K562 (cell line): Measurements from ENCODE around the gene C16orf92. TPM values are rescaled to one million over a fixed set of nuclear protein-coding genes. Genes with fewer than 3 reads are reported as not detected.
A peak's percentile ranks its signal among the peaks of the same experiment; 100 is the strongest.

Source experiments
- ATF6 ChIP-seq: sonication (generic); formaldehyde crosslinking; IDR thresholded peaks from 2 replicates; pipeline ENCODE4 v1.4.0; 2020; ENCODE audit warnings: mild to moderate bottlenecking, missing genetic modification reagents
- CTBP1 ChIP-seq: fragments of 450-650 bp; IDR thresholded peaks from 2 replicates; pipeline ENCODE4 v1.6.1; 2016; ENCODE audit warnings: borderline replicate concordance
- E2F6 ChIP-seq, 2 experiments: IDR thresholded peaks; 2 replicates each; pipeline ENCODE4 v1.6.1; 2011; ENCODE audit warnings: borderline replicate concordance in 1 of 2, control low read depth in 1 of 2, low read depth in 1 of 2, low read length in 1 of 2, mild to moderate bottlenecking in 1 of 2, mixed read lengths in 1 of 2, moderate library complexity in 1 of 2; ENCODE audit not compliant: insufficient read depth in 1 of 2, insufficient read length in 1 of 2, poor library complexity in 1 of 2, severe bottlenecking in 1 of 2; ENCODE audit errors: extremely low read depth in 1 of 2
- MXI1 ChIP-seq: IDR thresholded peaks from 2 replicates; pipeline ENCODE4 v1.6.1; 2011; ENCODE audit warnings: low read depth, mild to moderate bottlenecking, improper control_type of control experiment, low read length
- NEUROD1 ChIP-seq: fragments of 150-350 bp; IDR thresholded peaks from 2 replicates; pipeline ENCODE4 v1.6.1; 2014; ENCODE audit warnings: borderline replicate concordance, low read length, low read depth; ENCODE audit not compliant: partially characterized antibody
- PBX2 ChIP-seq, 2 experiments: IDR thresholded peaks in 1 of 2; conservative IDR thresholded peaks in 1 of 2; 2 replicates each; pipeline ENCODE4 v1.6.1; 2016; ENCODE audit warnings: low read depth in 2 of 2, mild to moderate bottlenecking in 1 of 2, missing compliant biosample characterization in 1 of 2, missing genetic modification characterization in 1 of 2, moderate library complexity in 1 of 2
- PHB ChIP-seq: fragments of 250-450 bp; sonication (Bioruptor Pico); IDR thresholded peaks from 2 replicates; pipeline ENCODE4 v1.5.0; 2021
- POLR2G ChIP-seq: fragments of 200-400 bp; formaldehyde crosslinking; IDR thresholded peaks from 2 replicates; pipeline ENCODE4 v1.6.1; 2017; ENCODE audit warnings: low read depth, mild to moderate bottlenecking, antibody characterized with exemption, low read length, moderate library complexity
- SMAD3 ChIP-seq: fragments of 450-650 bp; formaldehyde crosslinking; conservative IDR thresholded peaks from 2 replicates; pipeline ENCODE4 v1.4.0; 2020; ENCODE audit warnings: mild to moderate bottlenecking
- SMARCA5 ChIP-seq: fragments of 450-650 bp; IDR thresholded peaks from 2 replicates; pipeline ENCODE4 v1.6.1; 2016
- SPI1 ChIP-seq: IDR thresholded peaks from 2 replicates; pipeline ENCODE4 v1.6.1; 2011; ENCODE audit warnings: low read depth, low read length, control low read depth, borderline replicate concordance
- TBL1XR1 ChIP-seq, 2 experiments: IDR thresholded peaks; 2 replicates each; pipeline ENCODE4 v1.6.1; 2012; ENCODE audit warnings: improper control_type of control experiment in 2 of 2, low read length in 2 of 2, mild to moderate bottlenecking in 1 of 2
- THAP7 ChIP-seq: fragments of 250-450 bp; sonication (Bioruptor Pico); IDR thresholded peaks from 2 replicates; pipeline ENCODE4 v1.5.0; 2021
- ZBTB2 ChIP-seq: fragments of 450-650 bp; IDR thresholded peaks from 2 replicates; pipeline ENCODE4 v1.6.1; 2016; ENCODE audit warnings: antibody characterized with exemption
- ZKSCAN1 ChIP-seq: fragments of 150-350 bp; IDR thresholded peaks from 2 replicates; pipeline ENCODE4 v1.6.1; 2016; ENCODE audit warnings: low read depth, low read length
- ZNF263 ChIP-seq: sonication (generic); formaldehyde crosslinking; IDR thresholded peaks from 2 replicates; pipeline ENCODE4 v1.8.0; 2022; ENCODE audit warnings: mild to moderate bottlenecking, missing genetic modification reagents, borderline replicate concordance
- polyA plus RNA-seq, 8 experiments: library from polyadenylated mRNA; depleted of rRNA in 4 of 8; stranded (reverse) in 5 of 8; unstranded in 3 of 8; fragments of >200 nt; fragmentation: Nextera tagmentation in 2 of 8; fragmentation: Illumina TruSeq in 1 of 8; extraction: Ambion mirVana in 2 of 8; extraction: Trizol in 1 of 8; gene quantifications; 2 replicates each; pipeline versions ENCODE4 v1.2.1 to v1.2.3, GENCODE V29; 2011 to 2014; ENCODE audit warnings: inconsistent platforms in 1 of 8, missing spikeins in 1 of 8
- total RNA-seq, 7 experiments: library from RNA; depleted of rRNA in 6 of 7; stranded (reverse); fragments of >200 nt in 6 of 7; fragmentation: Illumina TruSeq in 2 of 7; extraction: Trizol in 2 of 7; gene quantifications; 2 replicates each; pipeline versions ENCODE4 v1.2.1 to v1.2.3, GENCODE V29; 2011 to 2021; ENCODE audit warnings: low replicate concordance in 1 of 7

The C16orf92 gene
- total and polyA plus RNA-seq, 9 of the 15 experiments (the other 6 are each of a cell fraction or from before 2014, with no cell fraction given) = not detected

- TF ChIP-seq ATF6 (CRISPR knock-in tag) (peak; percentile 84), TBL1XR1 (IDR thresholded peaks at IDR 0.05; ENCODE audit: low read length in 2 of 2) (no peak), ZKSCAN1 (no peak), SMAD3 (CRISPR knock-in tag) (peak; percentile 38; the same call in 1 of the 2 replicates), NEUROD1 (peak; percentile 24), PHB (CRISPR knock-in tag) (0 out of 2 replicates have a peak, but pooled peaks have one; percentile 9), E2F6 (IDR thresholded peaks at IDR 0.05; ENCODE audit: borderline replicate concordance in 1 of 2, extremely low read depth in 1 of 2, insufficient read depth in 1 of 2, insufficient read length in 1 of 2, low read depth in 1 of 2, low read length in 1 of 2, poor library complexity in 1 of 2, severe bottlenecking in 1 of 2) (peak; percentile 99 to 100), PBX2 (CRISPR knock-in tag; IDR thresholded peaks at IDR 0.05; ENCODE audit: low read depth) (no peak), PBX2 (tag; conservative IDR thresholded peaks at IDR 0.05; ENCODE audit: low read depth) (no peak), ZBTB2 (peak; percentile 97), SPI1 (peak; percentile 53; the same call in 1 of the 2 replicates), CTBP1 (peak; percentile 78), THAP7 (CRISPR knock-in tag) (peak; percentile 67; the same call in 1 of the 2 replicates), ZNF263 (CRISPR knock-in tag) (no peak; the same call in 1 of the 2 replicates), MXI1 (peak; percentile 81), POLR2G (peak; percentile 88), SMARCA5 (no peak)
These were observed 49.4 kb upstream of the C16orf92 start, which contains the start of gene TAOK2 (continued) for GRCh38 chr16:29973384-29974246.
